ENCODE results near the gene RAD51B. TPM values are rescaled to one million over a fixed set of nuclear protein-coding genes. Genes with fewer than 3 reads are reported as not detected.

RAD51B gene
- total and polyA plus RNA-seq, 9 of the 15 experiments (the other 6 are each of a cell fraction or from before 2014, with no cell fraction given) = 8.5 to 17.3 (median 11.3) TPM

- TF ChIP-seq NFE2L1 (tag; IDR thresholded peaks at IDR 0.05; ENCODE audit: borderline replicate concordance, low read depth) = no peak
- no peak for TF ChIP-seq ZNF143 (CRISPR knock-in tag; IDR thresholded peaks at IDR 0.05)
- no peak for TF ChIP-seq TFAP4 (CRISPR knock-in tag; IDR thresholded peaks at IDR 0.05; ENCODE audit: borderline replicate concordance)
Observed at GRCh38 chr14:67977434-67978034, 158.0 kb downstream of the RAD51B start (continued).

- no peaks in the 10 kb centered on the region for H3K27me3 ChIP-seq (ENCODE audit: control insufficient read depth in 2 of 2, insufficient read depth in 2 of 2, low read length in 2 of 2)
- no peak overlapping the region for H3K27ac ChIP-seq (ENCODE audit: extremely low read depth, low read depth, low read length)
- no peak overlapping the region for H3K4me2 ChIP-seq (ENCODE audit: insufficient read depth, low read length)
- H3K4me3 ChIP-seq = no peak overlapping the region
- H3K4me1 ChIP-seq (replicated peaks in 1 of 2; ENCODE audit: control insufficient read depth in 2 of 2, insufficient read depth in 2 of 2, low read length in 2 of 2) = no peaks in the 10 kb centered on the region
- no peaks in the 10 kb centered on the region for H3K9me1 ChIP-seq (ENCODE audit: control insufficient read depth, insufficient read depth, low read length)
- ChIA-PET CTCF (ENCODE audit: low intra/inter-chr PET ratio) (no interaction called here), POLR2A (no interaction called here)
- H3K9me3 ChIP-seq (replicated peaks; ENCODE audit: control insufficient read depth, insufficient read depth, low read depth, low read length) = no peaks in the 10 kb centered on the region
- DNase-seq (ENCODE audit: extremely low read depth in 1 of 4, low spot score in 3 of 4) = no peak
- H3K36me3 ChIP-seq (ENCODE audit: control insufficient read depth, insufficient read depth, low read length) = no peaks in the 10 kb centered on the region
- no peak overlapping the region for H2AFZ ChIP-seq (ENCODE audit: low read depth, low read length)
- in situ Hi-C loops (cut with MboI) = no loop called here
- TF ChIP-seq ZNF444 (CRISPR knock-in tag; IDR thresholded peaks at IDR 0.05) (no peak), SMAD1 (IDR thresholded peaks at IDR 0.05; ENCODE audit: low read depth, low read length, partially characterized antibody) (no peak)
- no peaks in the 10 kb centered on the region for H3K79me2 ChIP-seq (ENCODE audit: control insufficient read depth, insufficient read depth, low read length)
- BruUV-seq (replicated peaks) = no TSS peak
- no peaks in the 10 kb centered on the region for H4K20me1 ChIP-seq (replicated peaks; ENCODE audit: control insufficient read depth, insufficient read depth, low read length)
- no peak overlapping the region for H3K9ac ChIP-seq (ENCODE audit: insufficient read depth in 1 of 2, low read depth in 2 of 2, low read length in 2 of 2)
- ATAC-seq = no peak
- intact Hi-C loops (cut with micrococcal nuclease) = no loop called here
- no peak for FAIRE-seq
Observed at GRCh38 chr14:67978749-67979148, 159.2 kb downstream of the RAD51B start.

Measured in K562 (cell line).